Esophagus mucosa (tissue), 1 donor: ENCODE measurements around the gene P2RY4. TPM values are rescaled to one million over a fixed set of nuclear protein-coding genes. Genes with fewer than 3 reads are reported as not detected.
A peak's percentile ranks its signal among the peaks of the same experiment; 100 is the strongest.
"Not testable (repeated sequence)": the region's sequence is repeated elsewhere in the genome, so short reads cannot be mapped to it uniquely, and the experiment has no call there.

ENCODE experiments used
- ATAC-seq: fragments of 200-7000 bp; cut with Tn5 transposase; one replicate; pipeline ENCODE4 v1.9.1; 2020
- total RNA-seq: library from RNA; stranded (reverse); gene quantifications from one replicate; pipeline ENCODE4 v1.2.4, GENCODE V29; 2023
- donor health status: DM: yes; HTN: yes; CAD: no.

Gene P2RY4
- total RNA-seq, 1 donor from 2014 or later = 0.20 TPM

DNA sequence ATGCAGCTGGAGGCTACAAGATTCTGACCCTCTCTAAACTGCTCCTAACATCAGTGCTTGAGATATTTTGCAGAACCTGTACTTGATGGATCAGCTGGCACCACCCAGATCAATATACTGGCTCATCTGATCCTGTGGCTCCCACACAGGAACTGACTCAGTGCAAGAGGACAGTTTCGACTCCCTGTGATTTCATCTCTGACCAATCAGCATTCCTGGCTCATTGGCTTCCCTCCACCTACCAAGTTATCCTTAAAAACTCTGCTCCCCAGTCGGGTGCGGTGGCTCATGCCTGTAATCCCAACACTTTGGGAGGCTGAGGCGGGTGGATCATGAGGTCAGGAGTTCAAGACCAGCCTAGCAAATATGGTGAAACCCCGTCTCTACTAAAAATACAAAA lies 16.4 kb downstream of the P2RY4 start:
- ATAC-seq = not testable (repeated sequence)

DNA sequence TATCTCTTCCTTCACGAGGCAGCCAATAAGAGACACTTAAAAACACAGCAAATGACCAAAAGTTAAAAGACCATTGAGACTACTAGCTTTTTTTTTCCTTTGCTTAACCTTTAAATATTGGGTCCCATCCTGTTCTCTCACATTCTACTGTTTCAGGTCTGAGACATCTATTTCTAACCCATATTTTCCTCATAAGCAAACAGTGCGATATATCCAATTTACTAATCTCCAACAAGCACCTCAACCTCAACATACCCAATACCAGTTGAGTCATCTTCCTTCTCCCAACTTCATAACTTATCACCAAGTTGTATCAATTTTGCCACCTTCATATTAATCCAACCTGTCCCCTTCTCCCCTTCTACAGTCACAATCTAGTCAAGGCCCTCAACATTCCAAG lies 18.5 kb downstream of the P2RY4 start:
- ATAC-seq = no peak

DNA sequence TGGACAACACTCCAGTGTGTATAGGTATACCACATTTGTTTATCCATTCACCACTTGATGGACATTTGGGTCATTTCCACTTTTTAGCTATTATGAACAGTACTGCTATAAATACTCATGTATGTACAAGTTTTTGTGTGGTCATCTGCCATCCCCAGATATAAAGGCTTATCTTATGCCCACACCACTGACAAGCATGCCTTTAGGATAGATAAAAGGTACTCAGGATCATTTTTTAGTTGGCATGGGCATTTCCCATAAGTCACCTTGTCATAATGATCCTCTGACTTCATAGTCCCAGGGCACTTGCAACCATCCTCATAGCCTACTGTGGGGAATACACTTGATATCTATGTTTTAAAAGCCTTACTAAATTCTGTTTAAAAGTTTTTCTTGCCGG lies 19.3 kb downstream of the P2RY4 start:
- no peak for ATAC-seq

DNA sequence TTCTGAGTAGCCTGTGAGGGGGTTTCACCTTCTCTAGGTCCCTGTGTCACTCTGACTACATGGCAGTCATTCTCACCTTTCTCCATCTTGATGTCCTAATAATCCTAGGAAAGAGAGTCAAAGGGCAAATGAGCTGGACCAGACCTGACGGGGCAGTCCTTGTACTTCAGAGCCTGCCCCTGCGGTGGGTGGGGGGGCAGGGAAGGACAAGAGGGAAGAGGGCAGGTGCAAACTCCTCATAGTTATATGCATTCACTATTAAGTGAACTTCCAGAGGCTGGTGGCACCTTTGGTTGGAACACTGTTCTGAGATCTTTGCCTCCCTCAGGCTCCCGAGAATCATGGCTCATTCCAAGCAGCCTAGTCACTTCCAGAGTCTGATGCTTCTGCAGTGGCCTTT lies 25.6 kb downstream of the P2RY4 start, which contains the start of gene AWAT1:
Gene AWAT1, plus strand, starts transcription at position 301 of the 400 bp plus-strand sequence. Its CDS starts 41 bp downstream, at position 342.
- ATAC-seq = no peak

DNA sequence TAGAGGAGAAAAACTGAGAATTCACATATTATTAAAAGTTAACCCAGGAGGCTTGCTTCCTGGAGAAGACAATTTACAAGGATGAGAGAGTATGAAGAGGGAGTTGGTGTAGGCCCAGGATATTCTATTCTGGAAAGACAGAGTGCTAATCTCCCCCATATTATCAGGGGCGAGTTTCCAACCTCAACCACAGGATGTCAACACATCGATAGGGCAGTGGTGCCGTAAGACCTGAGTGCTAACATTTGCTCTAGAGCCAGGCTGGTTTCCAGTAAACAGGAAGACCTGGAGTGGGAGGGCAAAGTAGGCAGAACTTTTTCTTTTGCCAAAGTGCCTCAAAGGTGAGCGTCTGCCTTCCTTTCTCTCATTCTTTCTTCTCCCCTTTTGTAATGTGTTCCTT lies 28.3 kb downstream of the P2RY4 start:
- ATAC-seq = no peak

DNA sequence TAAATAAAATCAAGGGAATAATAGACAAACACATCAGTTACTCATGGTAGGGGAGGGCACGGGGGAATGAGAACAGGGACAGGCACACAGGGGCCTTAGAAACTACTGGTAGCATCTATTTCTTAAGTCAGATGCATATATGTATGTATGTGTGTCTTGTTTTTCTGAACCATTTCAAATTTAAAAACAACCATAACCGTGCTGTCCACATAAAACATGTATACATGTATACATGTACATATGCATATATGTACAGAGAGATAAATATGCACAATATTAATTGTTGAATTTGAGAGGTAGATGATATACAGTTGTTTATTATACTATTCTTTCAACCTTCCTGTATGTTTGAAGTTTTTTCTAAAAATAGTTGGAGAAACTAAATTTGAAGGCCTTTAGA lies 33.3 kb downstream of the P2RY4 start:
- no peak for ATAC-seq

DNA sequence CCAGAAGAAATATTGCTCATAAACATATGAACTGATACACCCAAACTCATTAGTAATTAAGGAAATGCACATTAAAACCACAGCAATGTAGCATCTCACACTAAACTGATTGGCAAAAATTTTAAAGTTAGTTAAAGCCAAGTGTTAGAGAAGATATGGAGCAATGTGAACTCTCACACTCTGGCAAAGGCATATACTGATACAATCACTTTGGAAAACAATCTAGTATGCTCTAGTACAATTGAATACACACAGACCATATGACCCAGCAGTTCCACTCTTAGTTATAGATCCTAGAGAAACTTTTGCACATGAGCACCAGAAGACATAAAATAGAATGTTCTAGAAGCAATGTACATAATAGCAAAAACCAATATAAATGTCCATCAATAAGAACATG lies 34.0 kb downstream of the P2RY4 start:
- no peak for ATAC-seq

DNA sequence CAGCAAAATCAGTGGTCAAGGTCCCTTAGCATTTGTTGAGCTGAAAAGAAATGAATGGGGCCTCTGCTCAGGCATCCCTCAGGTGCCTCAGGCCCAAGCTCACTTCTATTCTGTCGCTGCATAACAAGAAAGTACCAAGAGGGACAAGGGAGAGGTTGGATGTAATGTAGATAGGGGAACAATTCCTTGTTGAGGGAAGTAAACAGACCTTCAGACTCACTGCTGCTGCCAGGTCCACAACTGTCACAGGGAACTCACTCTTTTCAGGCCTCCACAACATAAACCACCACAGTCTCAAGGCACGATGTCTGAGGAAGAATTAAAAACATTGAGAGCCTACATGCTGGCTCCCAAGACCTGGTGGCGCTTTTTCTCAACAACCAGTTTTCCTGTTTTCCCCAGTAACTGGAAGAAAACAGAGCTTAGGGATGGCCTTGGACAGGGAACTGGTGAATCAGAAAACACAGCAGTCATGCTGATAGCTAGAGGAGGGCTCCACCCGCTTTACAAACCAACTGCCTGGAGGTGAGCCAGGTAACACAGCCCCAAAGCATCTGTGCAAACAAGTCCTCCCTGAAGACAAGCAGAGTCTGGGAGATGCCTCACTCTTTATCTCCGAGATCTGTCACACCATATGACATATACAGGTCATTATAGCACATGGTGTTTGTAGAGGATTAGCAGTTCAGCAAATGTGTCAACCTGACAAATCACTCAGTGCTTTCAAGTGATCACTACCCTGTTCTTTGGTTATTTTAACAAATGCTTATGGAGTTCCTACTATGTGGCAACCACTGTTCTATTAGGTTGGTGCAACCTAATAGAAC lies 39.9 kb downstream of the P2RY4 start:
- ATAC-seq = peak; percentile 98

DNA sequence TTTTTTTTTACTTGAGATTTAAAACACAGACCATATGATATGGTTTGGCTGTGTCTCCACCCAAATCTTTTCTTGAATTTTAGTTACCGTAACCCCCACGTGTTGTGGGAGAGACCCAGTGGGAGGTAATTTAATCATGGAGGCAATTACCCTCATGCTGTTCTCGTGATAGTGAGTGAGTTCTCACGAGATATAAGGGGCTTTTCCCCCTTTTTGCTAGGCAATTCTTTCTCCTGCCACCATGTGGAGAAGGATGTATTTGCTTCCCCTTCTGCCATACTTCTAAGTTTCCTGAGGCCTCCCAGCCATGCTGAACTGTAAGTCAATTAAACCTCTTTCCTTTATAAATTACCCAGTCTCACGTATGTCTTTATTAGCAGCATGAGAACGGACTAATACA lies 50.4 kb downstream of the P2RY4 start:
- ATAC-seq = not testable (repeated sequence)

DNA sequence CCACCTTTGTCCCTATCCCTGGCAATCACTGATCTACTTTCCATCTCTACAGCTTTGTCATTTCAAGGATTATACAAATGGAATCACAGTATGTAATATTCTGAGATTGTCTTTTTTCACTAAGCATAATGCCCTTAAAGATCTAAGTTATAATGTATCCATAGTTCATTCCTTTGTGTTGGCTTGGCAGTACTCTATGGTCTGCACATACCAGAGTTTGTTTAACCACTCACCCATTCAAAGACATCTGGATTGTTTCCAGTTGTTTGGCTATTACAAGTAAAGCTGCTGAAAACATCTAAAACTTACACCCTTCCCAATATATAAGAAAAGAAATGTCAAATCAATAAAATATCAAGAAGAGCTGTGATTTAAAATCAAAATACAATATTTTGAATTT lies 51.5 kb downstream of the P2RY4 start:
- no peak for ATAC-seq

Other genes with a start within 250 kb of the P2RY4 start
- not detected for gene AWAT2, start 210.3 kb downstream of the P2RY4 start, total RNA-seq
- not detected for gene OTUD6A, start 197.7 kb downstream of the P2RY4 start, total RNA-seq
- gene IGBP1, start 126.8 kb downstream of the P2RY4 start, total RNA-seq = 36.5 TPM
- not detected for gene DGAT2L6, start 82.7 kb downstream of the P2RY4 start, total RNA-seq
- not detected for gene AWAT1, start 25.5 kb downstream of the P2RY4 start, total RNA-seq
- gene ARR3, start 8.1 kb upstream of the P2RY4 start, total RNA-seq = not detected
- gene RAB41, start 22.0 kb upstream of the P2RY4 start, total RNA-seq = not detected
- 44.7 TPM for gene PDZD11, start 29.7 kb upstream of the P2RY4 start, total RNA-seq
- gene KIF4A, start 29.9 kb upstream of the P2RY4 start, total RNA-seq = 9.4 TPM
- 0.96 TPM for gene GDPD2, start 163.1 kb upstream of the P2RY4 start, total RNA-seq
- 36.4 TPM for gene DLG3, start 184.6 kb upstream of the P2RY4 start, total RNA-seq